ENCODE data around the gene CLDN20.
"Not testable (repeated sequence)": the region's sequence is repeated elsewhere in the genome, so short reads cannot be mapped to it uniquely, and the experiment has no call there.

CLDN20 gene, protein sequence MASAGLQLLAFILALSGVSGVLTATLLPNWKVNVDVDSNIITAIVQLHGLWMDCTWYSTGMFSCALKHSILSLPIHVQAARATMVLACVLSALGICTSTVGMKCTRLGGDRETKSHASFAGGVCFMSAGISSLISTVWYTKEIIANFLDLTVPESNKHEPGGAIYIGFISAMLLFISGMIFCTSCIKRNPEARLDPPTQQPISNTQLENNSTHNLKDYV

DNA sequence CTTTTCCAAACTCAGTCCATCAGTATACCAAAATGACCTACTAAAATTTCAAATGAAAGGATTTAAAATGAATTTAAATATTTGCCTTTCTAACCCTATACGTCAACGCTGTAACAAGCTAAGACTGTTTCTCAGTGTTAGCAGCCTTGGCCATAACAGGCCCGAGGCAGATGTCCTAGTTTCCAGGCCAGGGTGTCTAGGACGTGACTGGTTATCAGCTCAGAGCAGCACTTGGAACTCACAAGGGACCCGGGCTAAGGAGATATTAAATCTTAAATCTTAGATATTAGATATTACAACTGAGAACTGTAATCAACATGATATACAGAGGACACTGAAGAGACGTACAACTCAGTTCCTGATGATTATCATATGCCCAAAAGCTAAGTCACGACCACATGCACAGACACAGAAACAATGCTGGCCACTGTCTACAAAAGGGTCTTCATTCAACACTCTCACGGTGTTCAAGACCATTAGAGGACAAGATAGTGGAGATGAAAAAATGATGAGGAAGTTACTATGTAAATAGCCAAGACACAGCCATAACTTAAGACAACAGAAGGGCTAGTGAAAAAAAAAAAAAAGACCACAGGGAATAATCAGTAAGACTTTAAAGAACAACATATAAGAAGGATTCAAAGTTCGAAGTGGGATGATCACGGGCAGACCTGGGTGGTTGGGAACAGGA lies at the start of gene CLDN20:
Gene CLDN20 (plus strand): TSS at position 641 of the 691 bp plus-strand sequence. CDS start 11,707 bp downstream, outside the sequence.
- no peak for DNase-seq

DNA sequence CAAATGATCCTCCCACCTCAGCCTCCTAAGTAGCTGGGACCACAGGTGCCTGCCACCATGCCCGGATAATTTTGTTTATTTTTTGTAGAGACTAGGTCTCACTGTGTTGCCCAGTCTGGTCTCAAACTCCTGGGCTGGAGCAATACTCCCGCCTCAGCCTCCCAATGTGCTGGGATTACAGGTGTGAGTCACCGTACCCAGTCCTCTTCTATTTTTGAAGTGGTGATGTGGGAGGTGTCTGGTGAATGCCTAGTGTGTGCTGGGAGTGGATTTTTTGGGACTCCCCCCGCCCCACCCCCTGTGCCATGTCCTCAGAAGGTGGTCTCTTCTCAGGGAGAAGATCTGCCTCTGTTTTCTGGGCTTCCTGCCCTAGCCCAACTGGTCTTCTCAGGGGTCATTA lies 47.9 kb upstream of the CLDN20 start:
- no peak for DNase-seq

DNA sequence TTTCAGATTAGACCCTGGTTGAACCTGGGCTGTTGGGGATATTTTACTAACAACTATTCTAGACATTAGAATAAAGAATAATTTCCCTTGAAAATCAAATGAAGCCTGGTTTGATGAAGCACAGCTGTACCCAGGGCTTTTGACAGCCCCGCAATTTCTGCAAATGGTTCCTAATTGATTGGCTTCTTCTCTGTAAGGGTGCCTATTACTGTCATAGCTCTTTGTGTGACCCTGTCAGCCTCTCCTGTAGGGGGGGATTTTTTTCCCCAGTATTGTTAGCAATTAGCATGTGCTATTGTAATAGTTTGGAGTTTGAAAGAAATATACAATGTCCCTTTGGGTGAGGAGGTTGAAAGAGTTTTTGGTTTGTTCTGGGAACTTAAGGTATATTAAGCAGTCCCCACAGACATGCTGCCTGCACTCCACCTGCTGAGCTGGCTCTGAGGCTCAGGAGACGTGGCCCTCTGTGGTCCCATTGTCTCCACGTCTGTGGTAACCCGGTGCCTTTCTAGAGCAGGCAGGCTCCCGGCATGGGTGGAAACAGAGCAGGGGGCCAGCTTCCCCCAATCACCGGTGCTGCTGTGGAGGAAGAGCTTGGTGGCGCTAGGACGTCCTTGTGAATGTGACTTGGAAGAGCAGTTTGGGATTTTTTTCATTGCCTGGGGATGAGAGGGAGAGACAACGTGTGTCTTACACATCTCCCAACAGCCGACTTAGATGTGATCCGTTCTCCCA lies 47.3 kb upstream of the CLDN20 start:
- no peak for DNase-seq

DNA sequence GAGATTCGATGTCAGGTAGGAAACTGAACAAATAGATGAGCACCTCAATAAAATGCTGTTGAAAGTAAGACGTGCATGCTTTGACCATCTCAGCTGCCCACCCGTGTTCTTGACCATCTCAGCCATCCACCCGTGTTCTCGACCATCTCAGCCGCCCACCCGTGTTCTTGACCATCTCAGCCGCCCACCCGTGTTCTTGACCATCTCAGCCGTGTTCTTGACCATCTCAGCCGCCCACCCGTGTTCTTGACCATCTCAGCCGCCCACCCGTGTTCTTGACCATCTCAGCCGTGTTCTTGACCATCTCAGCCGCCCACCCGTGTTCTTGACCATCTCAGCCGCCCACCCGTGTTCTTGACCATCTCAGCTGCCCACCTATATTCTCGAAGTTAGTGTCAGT lies 45.1 kb upstream of the CLDN20 start:
- DNase-seq = not testable (repeated sequence)

DNA sequence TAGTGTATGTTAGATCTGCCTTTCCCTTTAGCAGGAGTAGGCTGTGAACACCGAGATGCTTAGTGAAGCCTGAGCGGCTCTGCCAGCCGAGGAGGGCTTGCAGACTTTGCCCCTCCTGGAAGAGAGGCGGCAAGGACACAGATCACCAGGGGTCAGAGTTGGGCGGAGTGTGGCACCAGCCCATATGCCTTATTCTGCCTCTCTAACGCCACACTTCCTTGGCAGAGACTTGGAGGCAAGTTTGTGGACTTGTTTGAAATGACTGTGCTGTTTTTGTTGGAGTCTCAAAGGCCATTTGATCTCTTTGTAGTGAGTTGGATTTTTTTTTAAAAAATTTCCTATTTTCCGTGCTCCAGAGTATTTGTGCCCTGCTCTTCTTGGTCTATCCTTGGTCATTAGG lies 44.5 kb upstream of the CLDN20 start:
- DNase-seq = no peak

DNA sequence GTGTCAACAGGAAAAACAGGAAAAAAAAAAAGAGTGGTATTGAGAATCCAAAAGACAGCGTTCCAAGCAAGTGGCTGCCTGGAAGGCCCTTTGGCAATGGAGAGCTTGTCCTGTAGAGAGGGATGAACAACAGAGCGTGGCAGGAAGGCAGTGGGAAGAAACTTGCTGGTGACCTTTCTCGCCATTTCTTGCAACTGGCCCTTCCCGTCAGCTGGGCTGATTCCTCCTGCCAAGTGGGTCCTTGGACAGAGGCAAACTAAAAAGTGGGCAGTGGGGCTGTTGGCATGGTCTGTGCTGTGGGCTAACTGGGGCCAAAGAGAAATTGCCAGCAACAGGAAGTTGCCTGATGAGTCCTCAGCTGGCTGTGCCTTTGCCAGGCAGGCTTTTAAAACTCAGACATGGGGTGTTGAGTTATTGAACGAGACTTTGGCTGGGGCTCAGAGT lies 43.9 kb upstream of the CLDN20 start:
- no peak for DNase-seq

DNA sequence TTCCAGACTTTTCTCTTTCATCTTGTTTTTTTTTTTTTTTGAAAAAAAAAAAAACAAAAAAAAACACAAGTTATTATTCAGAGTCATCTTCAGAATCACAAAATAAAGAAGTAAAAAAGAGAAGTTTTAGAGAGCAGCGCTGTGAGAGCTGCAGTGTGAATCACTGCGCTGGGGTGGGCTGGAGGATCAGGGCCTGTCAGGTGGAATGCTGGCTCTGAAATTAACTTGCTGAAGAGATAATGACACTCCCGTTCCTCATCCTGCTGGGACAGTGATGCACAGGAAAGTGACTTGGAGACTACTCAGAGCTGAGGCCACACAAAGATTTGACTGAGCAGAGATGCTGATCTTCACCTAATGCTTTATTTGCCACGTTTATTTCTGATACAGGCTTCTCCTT lies 42.7 kb upstream of the CLDN20 start:
- no peak for DNase-seq

DNA sequence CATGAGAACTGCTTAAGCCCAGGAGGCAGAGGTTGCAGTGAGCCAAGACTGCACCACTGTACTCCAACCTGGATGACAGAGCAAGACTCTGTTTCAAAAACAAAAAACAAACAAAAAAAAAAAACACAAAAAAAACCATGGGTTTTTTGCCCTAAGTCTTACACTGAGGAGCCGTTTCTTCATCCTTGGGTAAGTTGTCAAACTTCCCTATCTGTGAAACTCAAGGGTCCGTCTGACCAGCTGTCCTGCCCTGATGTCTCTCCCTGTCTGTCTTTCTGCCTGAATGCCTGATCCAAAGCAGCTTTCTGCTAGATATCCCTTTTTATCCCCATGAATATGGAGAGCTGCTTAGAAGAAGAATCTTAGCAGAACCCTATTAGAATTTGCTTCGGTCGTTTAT lies 41.3 kb upstream of the CLDN20 start:
- no peak for DNase-seq

DNA sequence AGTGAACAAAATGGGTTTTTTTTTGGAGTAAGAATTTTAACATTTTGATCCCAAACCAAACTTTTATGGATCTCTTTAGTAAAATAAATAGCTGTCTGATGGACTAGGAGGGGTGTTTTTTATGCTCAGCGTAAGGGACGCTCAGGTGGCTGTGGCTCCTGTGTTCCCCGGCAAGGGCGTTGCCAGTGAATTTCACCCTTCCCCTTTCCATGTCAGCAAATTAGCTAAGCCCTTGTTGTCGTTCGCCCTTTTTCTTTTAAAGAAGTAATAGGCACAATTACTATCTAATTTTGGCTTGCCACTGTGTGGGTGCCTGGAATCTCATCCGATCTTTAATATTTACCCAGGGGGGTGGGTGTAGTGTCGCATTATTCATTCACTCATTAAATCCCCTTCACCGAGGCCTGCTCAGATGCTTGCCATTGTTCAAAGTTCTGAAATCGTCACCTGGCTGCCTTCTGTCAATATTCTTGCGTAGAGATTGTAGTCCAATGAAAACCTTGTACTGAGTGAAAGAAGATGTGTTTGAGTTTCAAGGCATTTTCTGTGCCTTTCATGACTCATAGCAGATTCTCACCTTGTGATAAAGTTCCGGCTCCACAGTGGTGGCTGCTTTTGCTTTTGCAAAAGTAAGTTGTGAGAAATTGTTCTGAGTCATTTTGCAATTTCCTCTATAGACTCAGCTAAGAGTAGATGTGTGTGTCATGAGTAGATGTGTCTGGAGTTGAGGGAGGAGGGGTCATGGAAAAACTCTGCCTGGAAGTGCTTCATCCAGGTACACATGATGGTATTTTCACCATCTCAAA lies 40.0 kb upstream of the CLDN20 start:
- peak; percentile 42 for DNase-seq

DNA sequence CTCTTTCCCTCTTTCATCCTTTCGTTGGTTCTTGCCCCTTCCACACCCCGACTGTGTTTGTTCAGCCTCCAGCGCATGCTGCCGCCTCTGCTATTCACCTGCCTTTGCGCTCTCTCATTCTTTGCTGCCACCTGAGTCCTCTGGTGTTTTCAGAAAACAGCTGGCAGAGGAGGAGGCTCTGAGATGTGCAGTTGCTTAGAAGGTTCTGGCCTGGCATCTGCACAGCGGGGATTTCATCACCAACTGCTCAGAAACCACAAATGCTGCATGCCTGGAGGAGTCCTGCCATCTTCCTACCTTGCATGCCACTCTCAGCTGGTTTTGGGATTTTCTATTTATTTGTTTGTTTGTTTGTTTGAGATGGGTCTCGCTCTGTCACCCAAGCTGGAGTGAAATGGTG lies 39.2 kb upstream of the CLDN20 start:
- peak; percentile 1 for DNase-seq

DNA sequence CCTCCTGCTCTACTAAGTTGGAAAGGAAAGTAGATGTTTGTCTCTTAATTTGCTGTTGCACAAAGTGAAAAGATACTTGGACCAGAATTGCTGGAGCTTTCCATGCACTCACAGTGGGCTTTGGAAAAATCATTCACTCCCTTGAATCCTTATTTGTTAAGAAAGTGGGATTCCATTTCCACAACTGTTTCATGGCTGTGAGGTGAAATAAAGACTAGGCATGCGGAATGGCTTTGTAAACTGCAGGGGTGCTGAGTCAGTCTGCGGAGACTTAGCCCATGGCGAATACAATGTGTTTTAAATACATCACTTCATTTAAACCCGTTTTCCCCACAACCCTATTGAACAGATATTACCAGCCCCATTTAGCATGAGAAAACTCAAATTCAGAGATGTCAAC lies 36.8 kb upstream of the CLDN20 start:
- no peak for DNase-seq

DNA sequence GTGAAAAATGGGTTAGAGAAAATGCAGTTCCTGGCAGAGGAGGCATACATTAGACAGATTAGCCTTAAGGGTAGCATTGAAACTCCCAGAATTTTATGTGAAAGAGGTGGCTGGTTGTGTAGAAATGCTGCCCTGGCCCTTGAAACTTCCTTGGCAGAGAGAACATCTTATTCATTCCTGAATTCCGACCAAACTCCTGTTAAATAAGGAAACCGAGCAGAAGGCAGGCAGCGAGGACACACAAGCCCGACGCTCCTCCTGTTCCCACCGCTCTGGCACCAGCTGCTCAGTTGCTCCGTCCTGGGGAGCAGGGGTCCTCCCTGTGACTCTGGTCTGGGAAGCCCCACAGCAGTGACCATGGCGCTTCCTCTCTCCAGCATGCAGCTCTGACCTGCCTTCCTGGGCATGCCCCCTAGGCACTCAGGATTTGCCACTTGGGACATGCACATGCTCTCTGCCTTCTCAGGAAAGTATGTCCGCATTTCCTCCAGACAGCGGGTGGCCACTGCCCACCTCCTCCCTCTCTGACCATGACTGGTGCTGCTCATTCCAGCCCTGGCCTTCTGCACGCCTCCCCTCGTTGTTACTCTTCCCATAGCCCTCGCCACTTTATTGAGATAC lies 35.2 kb upstream of the CLDN20 start:
- DNase-seq = no peak

DNA sequence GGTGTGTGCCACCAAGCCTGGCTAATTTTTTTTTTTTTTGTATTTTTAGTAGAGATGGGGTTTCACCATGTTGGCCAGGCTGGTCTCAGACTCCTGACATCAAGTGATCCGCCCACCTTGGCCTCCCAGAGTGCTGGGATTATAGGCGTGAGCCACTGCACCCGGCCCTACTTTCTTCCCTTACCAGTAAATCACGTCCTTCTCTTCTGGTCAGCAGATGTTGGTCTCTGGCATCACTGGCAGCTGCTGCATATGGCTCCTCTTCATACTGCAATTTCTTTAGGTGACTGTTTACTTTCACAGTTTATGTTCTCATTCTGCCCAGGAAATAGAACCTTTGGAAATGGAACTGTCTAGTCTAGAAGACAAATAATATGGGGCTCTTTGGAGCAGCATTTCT lies 32.8 kb upstream of the CLDN20 start:
- not testable (repeated sequence) for DNase-seq

DNA sequence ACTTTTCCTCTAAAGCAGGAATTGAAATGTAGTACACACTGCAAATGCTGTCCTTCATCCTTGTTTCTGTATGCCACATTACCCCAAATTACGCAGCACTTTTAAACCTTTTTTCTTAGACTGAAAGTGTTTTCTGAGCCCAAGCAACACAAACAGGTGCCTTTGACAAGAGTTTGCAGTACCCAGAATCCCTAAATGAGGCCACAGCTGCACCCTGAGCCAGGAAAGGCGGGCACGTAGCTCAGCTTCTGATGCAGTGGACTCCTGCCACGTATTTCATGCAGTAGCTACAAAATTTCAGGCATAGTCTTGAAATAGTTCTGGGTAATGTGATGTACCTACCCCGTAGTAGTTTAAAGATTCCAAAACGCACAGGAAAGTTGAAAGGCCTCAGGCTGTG lies 31.0 kb upstream of the CLDN20 start:
- no peak for DNase-seq

DNA sequence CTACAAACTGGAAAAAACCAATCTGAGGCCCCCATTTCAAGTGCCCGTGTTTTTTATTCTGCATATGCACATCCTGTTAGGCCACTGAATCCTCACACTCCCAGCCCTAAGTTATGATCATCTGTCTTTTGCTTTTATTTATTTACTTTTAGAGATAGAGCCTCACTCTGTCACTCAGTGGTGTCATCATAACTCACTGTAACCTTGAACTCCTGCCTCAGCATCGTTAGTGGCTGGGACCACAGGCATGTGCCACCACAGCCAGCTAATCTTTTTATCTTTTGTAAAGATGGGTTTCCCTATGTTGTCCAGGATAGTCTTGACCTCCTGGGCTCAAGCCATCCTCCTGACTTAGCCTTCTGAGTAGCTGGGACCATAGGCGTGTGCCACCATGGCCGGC lies 29.6 kb upstream of the CLDN20 start:
- no peak for DNase-seq

DNA sequence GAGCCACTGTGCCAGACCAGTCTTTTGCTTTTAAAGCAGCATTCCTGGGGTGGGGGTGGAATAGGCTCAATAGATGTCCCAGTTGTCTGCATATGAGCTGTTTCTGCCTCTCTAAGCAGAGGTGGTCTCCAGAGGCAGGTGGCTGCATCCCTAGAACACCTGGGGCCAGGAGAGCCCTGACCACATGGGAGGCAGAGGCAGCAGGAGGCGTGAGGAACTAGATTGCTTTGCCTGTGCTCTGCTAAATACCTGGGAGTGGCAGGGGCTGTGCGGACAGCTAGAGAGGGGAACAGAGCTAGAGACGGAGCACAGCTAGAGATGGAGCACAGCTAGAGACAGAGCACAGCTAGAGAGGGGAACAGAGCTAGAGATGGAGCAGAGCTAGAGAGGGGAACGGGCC lies 29.1 kb upstream of the CLDN20 start:
- no peak for DNase-seq

DNA sequence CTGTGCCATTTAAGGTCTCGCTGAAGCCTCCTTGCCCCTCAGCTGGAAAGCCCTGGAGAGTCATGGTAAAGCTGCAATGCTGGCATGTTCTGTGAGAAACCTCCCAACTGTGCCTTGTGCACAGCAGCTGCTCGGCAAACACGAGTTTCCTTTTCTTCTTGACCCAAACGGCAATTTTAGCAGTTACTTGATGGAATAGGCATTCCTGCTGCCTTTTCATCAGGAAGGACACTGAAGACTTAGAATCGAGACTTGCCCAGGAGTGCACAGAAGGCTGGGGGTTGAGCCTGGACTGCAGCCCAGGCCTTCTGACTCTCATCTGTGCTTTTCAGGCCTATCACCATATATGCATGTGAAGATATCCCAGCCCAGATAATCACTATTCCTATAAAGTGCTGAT lies 28.7 kb upstream of the CLDN20 start:
- no peak for DNase-seq

DNA sequence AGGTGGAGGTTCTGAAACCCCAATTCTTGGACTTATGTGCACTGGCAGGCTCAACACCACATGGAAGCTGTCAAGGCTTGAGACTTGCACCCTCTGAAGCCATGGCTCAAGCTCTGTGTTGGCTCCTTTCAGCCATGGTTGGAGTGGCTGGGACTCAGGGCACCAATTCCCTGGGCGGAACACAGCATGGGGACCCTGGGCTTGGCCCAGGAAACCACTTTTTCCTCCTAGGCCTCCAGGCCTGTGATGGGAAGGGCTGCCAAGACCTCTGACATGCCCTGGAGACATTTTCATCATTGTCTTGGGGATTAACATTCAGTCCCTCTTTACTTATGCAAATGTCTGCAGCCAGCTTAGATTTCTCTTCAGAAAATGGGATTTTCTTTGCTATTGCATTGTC lies 26.2 kb upstream of the CLDN20 start:
- DNase-seq = no peak

DNA sequence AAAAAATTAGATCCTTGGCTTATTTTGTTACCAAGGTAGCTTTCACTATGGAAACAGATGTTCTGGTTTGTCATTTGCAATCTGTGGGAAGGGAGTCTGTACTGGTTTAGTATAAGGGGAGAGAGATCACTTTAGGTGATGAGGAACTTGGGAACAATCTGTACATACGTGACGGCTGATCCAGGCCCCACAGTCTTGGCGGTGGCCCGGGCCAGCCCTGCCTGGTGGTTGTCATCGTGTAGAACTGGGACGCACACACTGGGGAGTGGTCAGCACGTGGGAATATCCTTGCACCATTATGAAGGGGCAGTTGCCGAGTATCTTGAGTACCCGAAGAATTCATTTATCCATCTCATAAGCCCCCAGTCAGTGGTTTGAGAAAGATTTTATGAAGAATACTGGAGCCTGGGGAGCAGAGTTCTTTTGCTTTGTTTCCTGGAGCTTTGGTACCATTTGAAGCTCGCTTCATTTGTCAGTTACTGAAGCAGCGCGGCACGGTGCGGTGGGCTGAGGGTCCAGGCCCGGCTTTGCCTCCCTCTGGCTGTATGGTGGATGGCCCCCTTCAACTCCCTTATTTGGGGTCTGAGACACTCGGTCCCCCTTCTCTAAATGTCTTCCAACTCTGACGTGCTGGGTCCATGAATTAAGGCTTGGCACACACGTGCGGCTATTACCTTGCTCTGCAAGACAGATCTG lies 22.8 kb upstream of the CLDN20 start:
- DNase-seq = no peak

DNA sequence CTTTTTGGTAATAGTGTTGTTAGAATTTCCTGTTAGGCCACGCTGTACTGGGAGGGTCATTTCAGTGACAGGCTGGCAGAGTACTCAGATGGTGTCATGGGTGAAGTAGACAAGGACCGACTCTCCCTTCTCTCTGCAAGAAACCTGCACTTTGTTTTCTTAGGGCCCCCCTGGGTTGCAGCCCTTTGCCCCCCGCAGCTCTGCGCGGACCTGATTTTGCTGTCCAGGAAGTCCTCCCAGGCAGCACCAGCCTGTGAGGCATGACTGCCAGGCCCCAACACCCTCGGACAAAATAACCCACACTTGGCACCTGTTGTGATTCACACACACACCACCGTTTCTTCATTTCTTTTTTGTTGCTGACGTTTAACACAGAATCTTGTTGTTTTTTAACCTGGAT lies 21.8 kb upstream of the CLDN20 start:
- no peak for DNase-seq

DNA sequence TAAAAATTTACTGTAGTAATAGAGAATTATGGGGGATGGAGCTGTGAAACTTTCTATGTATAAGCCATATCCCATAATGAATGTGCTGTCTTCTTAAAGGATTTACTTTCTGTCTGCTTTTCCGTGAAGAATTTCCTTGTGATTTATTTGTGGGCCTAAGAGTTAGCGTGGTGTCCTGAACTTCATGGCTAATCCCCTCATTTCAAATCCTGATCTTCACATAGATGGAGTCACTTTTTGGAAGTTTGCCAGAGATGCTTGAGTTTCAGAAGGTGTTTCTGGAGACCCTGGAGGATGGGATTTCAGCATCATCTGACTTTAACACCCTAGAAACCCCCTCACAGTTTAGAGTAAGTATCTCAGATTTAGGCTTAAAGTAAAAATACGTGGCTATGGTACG lies 19.4 kb upstream of the CLDN20 start:
- no peak for DNase-seq

DNA sequence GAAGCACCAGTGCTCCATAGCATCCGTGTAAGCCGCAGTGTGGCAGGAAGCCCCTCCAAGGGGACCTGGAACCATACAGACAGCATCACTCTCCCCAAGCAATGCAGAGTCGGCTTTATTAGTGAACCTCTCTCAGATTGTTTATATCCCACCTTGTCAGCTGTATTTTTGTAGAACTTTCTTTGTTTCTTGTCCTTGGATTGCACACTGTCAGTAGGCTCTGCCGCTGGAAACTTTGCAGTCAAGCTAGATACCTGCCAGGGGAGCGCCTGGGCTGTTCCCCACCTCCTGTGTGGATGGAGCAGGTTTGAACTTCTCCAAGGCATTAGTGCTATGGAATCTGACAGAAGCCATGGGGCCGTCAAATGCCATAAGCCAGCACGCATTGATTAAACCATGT lies 18.6 kb upstream of the CLDN20 start:
- no peak for DNase-seq

Measured in CD4-positive, alpha-beta T cell treated with Interleukin-12 subunit alpha and Interleukin-12 subunit beta, for 1 hour (primary cell).